Inflammatory macrophage (primary cell): ENCODE measurements around the gene KRTAP5-7.
"Not testable (repeated sequence)": the region's sequence is repeated elsewhere in the genome, so short reads cannot be mapped to it uniquely, and the experiment has no call there.

Experiments used
- DNase-seq, 2 donors: peaks; one replicate each; pipeline ENCODE4 v3.0.0-alpha.2; 2020 to 2022

The KRTAP5-7 gene

DNA sequence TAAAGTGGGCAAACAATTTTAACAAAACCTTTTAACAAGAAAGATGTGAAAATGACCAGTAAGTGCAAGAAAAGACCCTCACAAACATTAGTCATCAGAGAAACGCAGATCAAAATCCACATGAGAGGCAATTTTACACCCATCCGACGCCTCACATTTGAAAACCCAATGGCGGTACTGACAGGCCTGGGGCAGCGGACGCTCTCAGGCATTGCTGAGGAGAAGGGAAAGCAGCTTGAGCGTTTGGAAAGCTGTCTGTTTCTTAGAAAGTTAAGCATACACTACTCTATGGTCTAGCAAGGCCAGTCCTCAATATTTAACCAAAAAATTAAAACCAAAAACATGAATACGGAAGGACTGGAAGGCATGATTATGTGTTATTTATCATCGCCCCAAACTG is 8.8 kb downstream of the KRTAP5-7 start:
- no peak for DNase-seq

- DNase-seq, result no peak
These were observed 10.5 kb downstream of the KRTAP5-7 start for GRCh38 chr11:71537537-71537936.

DNA sequence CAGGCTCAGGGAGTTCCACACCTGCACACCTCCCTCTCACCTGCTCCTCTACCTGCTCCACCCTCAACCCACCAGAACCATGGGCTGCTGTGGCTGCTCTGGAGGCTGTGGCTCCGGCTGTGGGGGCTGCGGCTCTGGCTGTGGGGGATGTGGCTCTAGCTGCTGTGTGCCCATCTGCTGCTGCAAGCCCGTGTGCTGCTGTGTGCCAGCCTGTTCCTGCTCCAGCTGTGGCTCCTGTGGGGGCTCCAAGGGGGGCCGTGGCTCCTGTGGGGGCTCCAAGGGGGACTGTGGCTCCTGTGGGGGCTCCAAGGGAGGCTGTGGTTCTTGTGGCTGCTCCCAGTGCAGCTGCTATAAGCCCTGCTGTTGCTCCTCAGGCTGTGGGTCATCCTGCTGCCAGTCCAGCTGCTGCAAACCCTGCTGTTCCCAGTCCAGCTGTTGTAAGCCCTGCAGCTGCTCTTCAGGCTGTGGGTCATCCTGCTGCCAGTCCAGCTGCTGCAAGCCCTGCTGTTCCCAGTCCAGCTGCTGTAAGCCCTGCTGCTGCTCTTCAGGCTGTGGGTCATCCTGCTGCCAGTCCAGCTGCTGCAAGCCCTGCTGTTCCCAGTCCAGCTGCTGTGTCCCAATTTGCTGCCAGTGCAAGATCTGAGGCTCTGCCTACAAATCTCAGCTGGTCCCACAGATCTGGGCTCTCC is 11.1 kb downstream of the KRTAP5-7 start, which contains the start of gene KRTAP5-8:
Gene KRTAP5-8, plus strand, starts transcription at position 49 of the 689 bp plus-strand sequence. Its CDS starts 31 bp downstream, at position 80.
- DNase-seq, result not testable (repeated sequence)

DNA sequence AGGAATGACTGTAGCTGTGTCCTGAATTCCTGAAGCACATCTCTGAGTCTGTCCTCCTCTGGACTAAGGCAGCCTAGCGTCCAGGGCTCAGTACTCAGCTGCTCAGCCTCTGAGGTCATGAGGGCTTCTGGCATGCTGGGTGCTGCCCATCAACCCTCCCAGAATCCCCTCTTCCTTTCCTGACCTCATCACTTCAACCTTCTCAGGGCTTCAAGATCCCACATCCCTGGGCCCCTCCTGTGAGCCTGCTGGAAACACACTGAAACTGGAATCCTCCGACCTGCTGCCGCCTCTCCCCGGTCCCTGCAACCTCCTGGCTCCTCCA is 11.6 kb downstream of the KRTAP5-7 start:
- DNase-seq, result no peak

DNA sequence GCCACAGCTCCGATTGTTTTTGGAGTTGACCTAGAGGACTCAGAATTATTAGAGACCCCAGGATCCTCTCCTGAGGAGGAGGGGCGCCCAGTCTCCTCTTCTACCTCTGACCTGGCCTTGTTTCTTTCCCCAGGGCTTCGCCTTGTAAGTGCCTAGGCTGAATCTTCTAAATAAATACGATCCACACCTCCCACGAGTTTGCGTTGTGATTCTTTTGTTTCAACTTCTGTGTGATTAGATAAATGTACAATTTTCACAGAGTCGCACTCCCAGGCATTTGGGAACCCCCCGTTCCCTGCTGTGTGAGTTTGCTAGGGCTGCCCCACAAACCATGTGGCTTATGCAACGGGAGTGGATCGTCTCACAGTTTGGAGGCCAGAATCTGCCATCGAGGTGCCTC is 11.9 kb downstream of the KRTAP5-7 start:
- no peak for DNase-seq

GRCh38 chr11:71539971-71540370 is 12.9 kb downstream of the KRTAP5-7 start:
- not testable (repeated sequence) for DNase-seq

GRCh38 chr11:71540521-71541304 is 13.6 kb downstream of the KRTAP5-7 start:
- DNase-seq, result not testable (repeated sequence)

DNA sequence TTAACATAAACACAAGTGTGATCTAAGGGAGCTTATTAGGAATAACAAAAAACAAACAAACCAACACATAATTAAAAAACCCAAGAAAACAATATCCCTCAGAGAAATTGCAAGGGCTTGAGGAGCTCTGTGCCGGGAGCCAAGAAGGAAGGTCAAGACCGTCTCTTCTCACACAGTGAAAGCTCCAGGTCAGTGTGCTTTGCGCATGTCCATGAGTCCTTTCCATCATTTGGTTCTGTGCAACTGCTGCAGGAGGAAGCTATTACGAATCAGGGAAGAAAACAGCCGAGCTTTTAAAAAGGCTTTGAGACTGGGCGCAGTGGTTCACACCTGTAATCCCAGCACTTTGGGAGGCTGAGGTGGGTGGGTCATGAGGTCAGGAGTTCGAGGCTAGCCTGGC is 15.3 kb downstream of the KRTAP5-7 start:
- DNase-seq, result no peak

DNA sequence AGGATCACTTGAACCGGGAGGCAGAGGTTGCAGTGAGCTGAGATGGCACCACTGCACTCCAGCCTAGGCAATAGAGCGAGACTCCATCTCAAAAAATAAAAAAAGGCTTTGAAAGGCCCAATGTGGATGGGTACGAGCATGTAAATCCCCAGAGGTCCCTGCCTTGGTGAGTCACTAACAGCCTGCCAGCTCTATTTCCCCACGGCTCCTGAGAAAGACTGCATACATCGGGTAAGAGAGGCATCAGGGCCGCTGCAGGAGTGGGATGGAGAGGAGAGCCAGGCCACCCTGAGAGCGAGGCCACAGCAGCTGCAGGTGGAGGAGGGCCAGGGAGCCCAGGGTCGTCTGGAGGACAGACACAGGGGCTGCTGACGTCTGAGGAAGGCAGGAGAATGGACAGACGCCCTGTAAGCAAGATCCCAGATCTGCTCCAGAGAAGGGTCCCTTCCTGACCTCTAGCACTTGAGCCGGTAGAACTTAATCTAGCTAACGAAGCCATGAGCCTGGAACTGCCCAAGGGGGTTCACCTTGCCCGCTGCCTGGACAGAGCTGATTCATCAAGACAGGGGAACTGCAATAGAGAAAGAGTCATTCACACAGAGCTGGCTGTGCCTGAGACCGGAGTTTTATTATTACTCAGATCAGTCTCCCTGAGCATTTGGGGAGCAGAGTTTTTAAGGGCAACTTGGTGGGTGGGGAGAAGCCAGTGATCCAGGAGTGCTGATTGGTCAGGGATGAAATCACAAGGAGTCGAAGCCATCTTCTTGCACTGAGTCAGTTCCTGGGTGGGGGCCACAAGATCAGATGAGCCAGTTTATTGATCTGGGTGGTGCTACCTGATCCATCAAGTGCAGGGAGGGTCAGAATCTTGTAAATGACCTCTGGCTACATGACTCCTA is 16.1 kb downstream of the KRTAP5-7 start:
- DNase-seq, result peak; percentile 3 to 56

DNA sequence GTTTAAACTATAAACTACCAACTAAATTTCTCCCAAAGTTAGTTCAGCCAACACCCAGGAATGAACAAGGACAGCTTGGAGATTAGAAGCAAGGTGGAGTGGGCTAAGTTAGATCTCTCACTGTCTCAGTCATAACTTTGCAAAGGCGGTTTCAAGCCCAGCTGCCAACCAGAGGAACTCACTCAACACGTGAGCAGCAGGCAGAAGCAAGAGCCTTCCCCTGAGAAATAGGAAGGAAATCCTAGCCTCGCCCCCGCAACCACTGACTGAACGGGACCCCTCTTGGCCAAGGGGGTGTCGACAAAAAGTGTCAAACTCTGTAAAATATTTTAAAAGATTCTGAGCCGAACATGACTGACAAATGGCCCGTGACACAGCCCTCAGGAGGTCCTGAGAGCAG is 16.8 kb downstream of the KRTAP5-7 start:
- DNase-seq, result peak; percentile 67 to 92

DNA sequence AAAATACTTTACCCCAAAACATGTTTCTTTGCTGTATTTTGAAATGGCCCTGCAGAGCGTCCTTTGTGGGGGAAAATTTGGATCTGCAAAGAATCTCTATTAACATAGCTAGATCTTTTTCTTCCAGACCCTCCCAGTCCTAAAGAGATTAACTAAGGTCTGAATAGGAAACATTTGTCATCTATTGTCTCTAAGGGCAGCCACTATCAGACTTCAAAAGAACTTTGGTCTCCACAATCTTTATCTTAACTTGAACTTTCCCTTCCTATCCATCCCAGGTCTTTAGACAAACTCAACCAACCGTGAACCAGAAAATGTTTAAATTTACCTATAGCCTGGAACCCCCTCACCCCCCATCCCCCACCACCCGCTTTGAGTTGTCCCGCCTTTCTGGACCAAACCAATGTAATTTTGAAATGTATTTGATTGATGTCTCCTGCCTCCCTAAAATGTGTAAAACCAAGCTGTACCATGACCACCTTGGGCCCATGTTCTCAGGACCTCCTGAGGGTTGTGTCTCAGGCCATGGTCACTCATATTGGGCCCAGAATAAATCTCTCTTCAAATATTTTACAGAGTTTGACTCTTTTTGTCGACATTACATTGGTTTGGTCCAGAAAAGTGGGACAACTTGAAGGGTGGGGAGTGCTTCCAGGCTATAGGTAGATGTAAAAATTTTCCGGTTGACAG is 17.6 kb downstream of the KRTAP5-7 start:
- no peak for DNase-seq

DNA sequence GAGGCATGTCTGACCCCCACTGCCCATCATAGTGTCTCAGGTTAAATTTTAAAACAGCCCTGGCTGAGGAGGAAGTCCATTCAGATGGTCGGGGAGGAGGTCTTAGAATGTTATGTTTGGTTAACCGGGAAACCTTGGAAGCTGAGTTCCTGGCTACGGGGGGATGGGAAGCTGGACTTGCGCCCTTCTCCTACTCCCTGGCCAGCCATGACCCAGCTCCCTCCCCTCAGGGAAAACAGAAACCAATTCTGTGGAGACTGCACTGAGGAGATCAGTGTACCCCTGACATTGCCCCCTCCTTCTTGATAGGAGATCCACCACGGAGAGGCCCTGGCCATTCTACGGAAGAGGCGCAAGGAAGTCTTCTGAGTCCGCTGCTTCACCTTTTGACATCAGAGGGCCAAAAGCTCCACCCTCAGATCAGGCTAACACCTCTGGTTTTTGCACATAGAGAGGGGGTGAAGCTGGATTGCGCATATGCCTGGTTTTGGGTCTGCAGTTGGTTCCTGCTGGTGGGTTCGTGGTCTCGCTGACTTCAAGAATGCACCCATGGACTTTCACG is 18.4 kb downstream of the KRTAP5-7 start:
- no peak for DNase-seq

GRCh38 chr11:71548120-71548519 is 21.1 kb downstream of the KRTAP5-7 start, which contains the start of gene KRTAP5-9:
Gene KRTAP5-9, plus strand, starts transcription at chr11:71548420. Its CDS starts 238 bp downstream, at chr11:71548658.
- DNase-seq, result no peak

GRCh38 chr11:71548716-71549151 is 21.7 kb downstream of the KRTAP5-7 start:
- no peak for DNase-seq

GRCh38 chr11:71551711-71552110 is 24.6 kb downstream of the KRTAP5-7 start:
- peak; percentile 53 to 88 for DNase-seq

- no peak for DNase-seq
These were observed 27.9 kb downstream of the KRTAP5-7 start for GRCh38 chr11:71554996-71555395.

GRCh38 chr11:71555508-71555907 is 28.4 kb downstream of the KRTAP5-7 start:
- no peak for DNase-seq

DNA sequence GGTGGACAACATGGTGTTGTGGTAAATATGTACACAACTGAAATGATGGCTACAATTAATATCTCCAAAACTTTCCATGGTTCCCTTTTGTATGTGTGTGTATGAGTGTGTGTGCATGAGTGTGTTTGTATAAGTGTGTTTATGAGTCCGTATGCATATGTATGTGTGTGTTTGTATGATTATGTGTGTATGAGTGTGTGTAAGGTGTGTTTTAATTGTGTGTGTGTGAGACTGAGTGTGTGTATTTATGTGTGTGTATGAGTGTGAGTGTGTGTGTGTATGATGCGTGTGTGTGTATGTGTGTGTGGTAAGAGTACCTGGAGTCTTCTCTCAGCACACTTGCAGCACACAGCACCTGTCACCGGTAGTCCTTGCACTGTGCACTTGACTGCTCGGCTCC is 29.0 kb downstream of the KRTAP5-7 start:
- DNase-seq, result no peak

GRCh38 chr11:71557257-71557656 is 30.2 kb downstream of the KRTAP5-7 start:
- DNase-seq, result no peak

- no peak for DNase-seq
These were observed 31.9 kb downstream of the KRTAP5-7 start for GRCh38 chr11:71558996-71559395.

- no peak for DNase-seq
These were observed 35.1 kb downstream of the KRTAP5-7 start for GRCh38 chr11:71562120-71562519.

DNA sequence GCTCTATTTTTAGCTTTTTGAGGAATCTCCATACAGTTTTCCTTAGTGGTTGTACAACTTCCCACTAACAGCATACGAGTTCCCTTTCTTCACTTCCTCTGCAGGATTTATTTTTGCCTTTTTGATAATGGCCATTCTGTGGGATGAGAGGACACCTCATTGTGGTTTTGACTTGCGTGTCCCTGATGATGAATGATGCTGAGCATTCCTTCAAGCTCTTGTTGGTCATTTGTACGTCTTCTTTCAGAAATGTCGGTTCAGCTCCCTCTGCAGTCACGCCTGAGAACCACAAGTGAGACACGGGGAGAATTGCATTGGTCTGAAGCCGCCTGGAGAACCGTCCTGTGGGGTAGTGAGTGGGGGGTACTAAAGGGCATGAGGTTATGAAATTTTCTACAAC is 36.3 kb downstream of the KRTAP5-7 start:
- DNase-seq, result peak; percentile 61 to 85
